Measurements from ENCODE around the gene CCDC146.
"Not testable (repeated sequence)": the region's sequence is repeated elsewhere in the genome, so short reads cannot be mapped to it uniquely, and the experiment has no call there.

CCDC146 gene

DNA sequence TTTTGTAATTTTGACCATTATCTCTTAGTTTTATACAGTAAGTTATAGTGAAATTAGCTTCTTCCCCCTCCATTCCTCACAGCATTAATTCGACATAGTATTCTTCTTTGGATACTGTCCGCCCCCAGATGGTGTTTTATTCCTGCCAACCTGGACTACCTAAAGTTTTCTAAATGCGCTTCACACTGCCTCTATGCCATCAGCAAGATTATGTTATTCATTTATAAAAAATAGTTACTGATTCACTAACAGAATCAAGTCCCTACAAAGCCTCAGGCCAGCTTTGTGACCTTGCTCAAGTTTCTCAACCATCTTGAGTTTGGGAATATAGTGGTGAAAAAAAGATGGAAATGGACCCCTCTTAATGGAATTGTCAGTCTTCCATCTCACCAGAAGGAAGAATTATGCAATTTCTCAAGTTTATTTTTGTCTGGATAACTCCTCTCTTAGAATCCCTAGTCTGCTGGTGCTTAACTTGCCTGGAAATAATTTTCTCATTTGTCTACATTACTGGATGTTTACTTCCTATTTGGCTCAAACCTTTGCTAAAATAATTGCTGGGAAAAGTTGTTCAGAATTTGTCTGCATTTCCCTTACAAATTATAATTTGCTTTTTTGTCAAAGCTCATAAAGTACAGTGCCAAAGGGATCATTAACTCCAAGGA is 93.9 kb downstream of the CCDC146 start:
- no peak overlapping the region for H3K4me3 ChIP-seq (ENCODE audit: low read depth, low read length)
- TF ChIP-seq, protein P1, sequence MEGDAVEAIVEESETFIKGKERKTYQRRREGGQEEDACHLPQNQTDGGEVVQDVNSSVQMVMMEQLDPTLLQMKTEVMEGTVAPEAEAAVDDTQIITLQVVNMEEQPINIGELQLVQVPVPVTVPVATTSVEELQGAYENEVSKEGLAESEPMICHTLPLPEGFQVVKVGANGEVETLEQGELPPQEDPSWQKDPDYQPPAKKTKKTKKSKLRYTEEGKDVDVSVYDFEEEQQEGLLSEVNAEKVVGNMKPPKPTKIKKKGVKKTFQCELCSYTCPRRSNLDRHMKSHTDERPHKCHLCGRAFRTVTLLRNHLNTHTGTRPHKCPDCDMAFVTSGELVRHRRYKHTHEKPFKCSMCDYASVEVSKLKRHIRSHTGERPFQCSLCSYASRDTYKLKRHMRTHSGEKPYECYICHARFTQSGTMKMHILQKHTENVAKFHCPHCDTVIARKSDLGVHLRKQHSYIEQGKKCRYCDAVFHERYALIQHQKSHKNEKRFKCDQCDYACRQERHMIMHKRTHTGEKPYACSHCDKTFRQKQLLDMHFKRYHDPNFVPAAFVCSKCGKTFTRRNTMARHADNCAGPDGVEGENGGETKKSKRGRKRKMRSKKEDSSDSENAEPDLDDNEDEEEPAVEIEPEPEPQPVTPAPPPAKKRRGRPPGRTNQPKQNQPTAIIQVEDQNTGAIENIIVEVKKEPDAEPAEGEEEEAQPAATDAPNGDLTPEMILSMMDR (IDR thresholded peaks at IDR 0.05; ENCODE audit: borderline replicate concordance, insufficient read depth, low read depth, low read length), result no peak

DNA sequence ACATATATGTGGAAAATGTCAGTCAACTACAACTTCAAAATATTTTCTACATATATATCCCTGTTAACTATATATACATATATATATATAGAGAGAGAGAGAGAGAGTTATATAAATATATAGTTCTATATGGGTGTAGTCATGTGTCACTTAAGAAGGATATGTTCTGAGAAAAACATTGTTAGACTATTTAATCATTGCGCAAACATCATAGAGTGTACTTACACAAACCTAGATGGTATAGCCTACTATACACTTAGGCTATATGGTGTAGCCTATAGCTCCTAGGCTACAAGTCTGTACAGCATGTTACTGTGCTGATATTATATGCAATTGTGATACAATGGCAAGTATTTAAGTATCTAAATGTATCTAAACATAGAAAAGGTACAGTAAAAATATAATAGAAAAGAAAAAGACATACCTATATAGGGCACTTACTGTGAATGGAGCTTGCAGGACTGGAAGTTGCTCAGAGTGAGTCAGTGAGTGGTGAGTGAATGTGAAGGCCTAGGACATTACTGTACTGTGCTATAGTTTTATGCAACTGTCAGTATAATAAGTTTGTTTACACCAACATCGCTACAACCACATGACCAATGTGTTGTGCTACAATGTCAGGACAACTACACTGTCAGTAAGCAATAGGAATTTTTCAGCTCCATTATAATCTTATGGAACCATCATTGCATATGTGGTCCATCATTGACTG is 95.2 kb downstream of the CCDC146 start:
- no peak overlapping the region for H3K4me3 ChIP-seq (ENCODE audit: low read depth, low read length)
- TF ChIP-seq, protein P1 (IDR thresholded peaks at IDR 0.05; ENCODE audit: borderline replicate concordance, insufficient read depth, low read depth, low read length), result no peak

DNA sequence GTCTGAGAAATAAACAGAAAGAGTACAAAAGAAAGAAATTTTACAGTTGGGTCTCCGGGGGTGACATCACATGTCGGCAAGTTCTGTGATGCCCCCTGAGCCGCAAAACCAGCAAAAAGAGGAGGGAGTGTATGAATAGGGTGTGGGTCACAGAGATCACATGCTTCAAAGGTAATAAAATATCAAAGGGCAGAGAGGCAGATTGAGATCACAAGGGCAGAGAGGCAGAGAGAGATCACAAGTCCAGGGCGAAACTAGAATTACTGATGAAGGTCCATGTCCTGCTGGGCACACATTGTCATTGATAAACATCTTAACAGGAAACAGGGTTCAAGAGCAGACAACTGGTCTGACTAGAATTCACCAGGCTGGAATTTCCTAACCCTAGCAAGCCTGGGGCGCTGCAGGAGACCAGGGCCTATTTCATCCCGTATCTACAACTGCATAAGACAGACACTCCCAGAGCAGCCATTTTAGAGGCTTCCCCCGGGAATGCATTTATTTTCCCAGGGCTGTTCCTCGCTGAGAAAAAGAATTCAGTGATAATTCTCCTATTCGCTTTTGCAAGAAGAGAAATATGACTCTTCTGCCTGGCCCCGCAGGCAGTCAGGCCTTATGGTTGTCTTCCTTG is 97.4 kb downstream of the CCDC146 start:
- H3K4me3 ChIP-seq (ENCODE audit: low read depth, low read length), result not testable (repeated sequence)

DNA sequence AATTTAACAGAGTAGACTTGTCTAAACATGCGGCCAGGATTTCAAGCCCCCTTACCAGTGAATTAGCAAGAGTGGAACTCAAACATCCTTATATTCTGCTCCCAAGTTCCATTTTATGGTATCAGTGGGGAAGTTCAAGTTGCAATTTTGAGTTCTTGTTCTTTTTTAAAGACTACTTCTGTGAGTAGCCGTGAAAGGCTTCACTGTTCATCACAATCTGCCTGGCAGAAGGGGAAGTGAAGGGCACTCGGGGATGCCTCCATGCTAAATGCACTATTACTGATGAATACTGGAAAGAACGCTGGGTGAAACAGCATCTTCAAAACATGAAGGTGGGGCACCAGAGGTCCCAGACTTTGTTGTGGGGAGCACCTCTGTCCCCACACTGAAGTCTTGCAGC is 99.7 kb downstream of the CCDC146 start:
- no peak overlapping the region for H3K4me3 ChIP-seq (ENCODE audit: low read depth, low read length)
- TF ChIP-seq, protein P1 (IDR thresholded peaks at IDR 0.05; ENCODE audit: borderline replicate concordance, insufficient read depth, low read depth, low read length), result no peak

DNA sequence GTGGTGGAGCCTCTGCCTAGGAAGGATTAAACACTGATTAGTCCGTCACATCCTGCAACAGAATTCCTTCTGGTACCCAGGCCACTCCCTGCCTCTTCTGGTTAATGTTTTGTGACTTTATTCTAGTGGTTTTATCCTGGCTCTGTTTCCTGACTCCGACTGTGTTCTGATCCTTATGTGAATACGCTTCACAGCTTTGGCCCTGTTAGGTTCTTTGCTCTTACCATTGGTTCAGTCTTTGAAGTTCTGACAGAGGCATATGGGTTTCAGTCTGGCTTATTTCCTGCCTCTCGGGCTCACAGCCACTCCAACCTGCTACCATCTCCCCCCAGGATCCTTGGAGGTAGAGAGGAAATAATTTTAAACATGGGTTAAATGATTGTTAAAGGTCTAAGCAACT is 100.4 kb downstream of the CCDC146 start:
- TF ChIP-seq, protein P1 (IDR thresholded peaks at IDR 0.05; ENCODE audit: borderline replicate concordance, insufficient read depth, low read depth, low read length), result no peak
- H3K4me3 ChIP-seq (ENCODE audit: low read depth, low read length), result no peak overlapping the region

DNA sequence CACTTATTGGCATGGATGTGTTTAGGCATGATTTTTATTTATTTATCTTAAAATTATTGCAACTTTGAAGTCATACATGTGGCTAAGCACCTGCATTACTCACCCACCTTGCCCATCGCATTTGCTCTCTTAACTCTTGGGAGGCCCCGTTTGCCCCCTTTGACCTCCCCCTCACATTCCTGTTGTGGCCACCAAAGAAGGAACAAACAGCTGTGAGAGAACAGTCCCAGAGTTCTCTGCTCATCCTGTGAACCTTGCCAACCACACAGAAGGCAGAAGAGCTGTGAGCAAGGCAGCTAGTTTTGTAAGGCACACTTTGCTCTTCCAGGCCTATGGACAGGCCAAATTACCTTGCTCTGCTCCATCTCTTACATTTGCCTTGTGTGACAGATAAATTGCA is 100.8 kb downstream of the CCDC146 start:
- TF ChIP-seq, protein P1 (IDR thresholded peaks at IDR 0.05; ENCODE audit: borderline replicate concordance, insufficient read depth, low read depth, low read length), result no peak
- no peak overlapping the region for H3K4me3 ChIP-seq (ENCODE audit: low read depth, low read length)

DNA sequence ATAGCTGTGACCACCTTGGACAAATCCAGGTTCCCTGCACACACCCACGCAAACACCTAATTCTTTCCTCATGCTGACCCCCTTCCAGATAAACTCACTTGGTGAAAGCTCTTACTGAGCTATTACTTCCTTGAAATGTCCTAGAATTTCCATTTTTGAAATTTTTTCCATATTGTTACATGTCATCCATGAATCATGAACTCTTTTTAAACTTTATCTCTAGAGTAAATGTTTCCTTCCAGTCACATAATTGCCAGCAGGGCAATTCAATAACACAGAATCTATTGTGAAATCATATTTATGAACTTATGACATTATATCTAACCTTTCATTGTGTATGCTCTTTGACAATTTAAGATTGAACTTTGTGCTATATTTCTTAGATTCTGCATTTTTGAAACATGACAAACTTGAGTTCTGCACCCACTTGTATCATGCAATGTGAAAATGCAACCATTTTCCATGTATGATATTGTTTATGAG is 104.0 kb downstream of the CCDC146 start:
- TF ChIP-seq, protein P1 (IDR thresholded peaks at IDR 0.05; ENCODE audit: borderline replicate concordance, insufficient read depth, low read depth, low read length), result no peak
- H3K4me3 ChIP-seq (ENCODE audit: low read depth, low read length), result no peak overlapping the region

DNA sequence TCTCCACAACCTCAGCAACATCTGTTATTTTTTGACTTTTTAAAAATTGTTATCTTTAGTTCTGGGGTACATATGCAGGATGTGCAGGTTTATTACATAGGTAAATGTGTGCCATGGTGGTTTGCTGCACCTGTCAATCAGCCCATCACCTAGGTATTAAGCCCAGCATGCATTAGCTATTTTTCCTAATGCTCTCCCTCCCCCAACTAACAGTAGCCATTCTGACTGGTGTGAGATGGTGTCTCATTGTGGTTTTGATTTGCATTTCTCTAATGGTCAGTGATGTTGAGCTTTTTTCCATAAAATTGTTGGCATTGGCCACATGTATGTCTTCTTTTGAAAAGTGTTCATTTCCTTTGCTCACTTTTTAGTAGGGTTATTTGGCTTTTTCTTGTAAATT is 106.4 kb downstream of the CCDC146 start:
- H3K4me3 ChIP-seq (ENCODE audit: low read depth, low read length), result not testable (repeated sequence)
